ENCODE data around the gene SNX14. TPM values are rescaled to one million over a fixed set of nuclear protein-coding genes. Genes with fewer than 3 reads are reported as not detected.
"Not testable (repeated sequence)": the region's sequence is repeated elsewhere in the genome, so short reads cannot be mapped to it uniquely, and the experiment has no call there.

SNX14 gene
- total and polyA plus RNA-seq, 3 experiments from 2014 or later, result 48.9 to 56.1 (median 52.4) TPM

DNA sequence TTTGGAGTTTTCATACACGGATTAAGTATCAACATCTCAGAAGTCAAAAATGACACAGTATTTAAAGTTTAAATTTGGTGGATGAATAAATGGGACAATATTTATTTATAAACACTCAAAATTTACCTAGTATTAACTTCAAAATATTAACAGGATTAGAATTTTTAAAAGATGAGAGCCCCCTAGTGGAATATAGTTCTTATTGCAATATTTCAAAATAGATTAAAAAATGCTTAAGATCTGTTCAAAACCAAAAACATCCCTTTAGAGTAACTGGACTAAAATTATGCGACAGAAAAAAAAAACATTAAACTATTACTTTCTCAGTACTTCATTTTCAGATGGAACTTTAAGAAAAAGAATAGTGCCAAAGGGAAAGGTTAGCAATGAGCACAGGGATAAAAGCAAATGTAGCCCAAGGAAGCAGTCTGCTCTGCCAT lies 56.6 kb downstream of the SNX14 start:
- no peak overlapping the region for H3K4me3 ChIP-seq (ENCODE audit: low read length)
- DNase-seq, result peak in 1 of 5 donors; percentile 4
- no peaks in the 10 kb centered on the region for H3K27me3 ChIP-seq (ENCODE audit: insufficient read depth, low read length, poor library complexity, severe bottlenecking)
- peak overlapping the region in 3 of 8 donors; percentile 3 to 51 (median 5) for H3K27ac Mint-ChIP-seq
- no peak overlapping the region for H3K4me3 Mint-ChIP-seq
- H3K27ac ChIP-seq (ENCODE audit: low read depth, low read length), result no peak overlapping the region
- ChIA-PET CTCF (interaction anchor here (0.9 to 3.0 kb wide), 6 partner anchors 9 to 182 kb away, joined by 3 to 20 read pairs (median 4); no protein-coding TSS in a partner anchor), POLR2A (no interaction called here)
- peaks cover 0 to 2% (median 0%) of the 10 kb centered on the region in 3 donors for H3K4me1 Mint-ChIP-seq
- H3K9me3 ChIP-seq (ENCODE audit: low read length), result no peaks in the 10 kb centered on the region
- peaks cover 28% of the 10 kb centered on the region for H3K36me3 ChIP-seq (ENCODE audit: insufficient read depth, low read length)
- H3K9me3 Mint-ChIP-seq, result no peaks in the 10 kb centered on the region
- H3K27me3 Mint-ChIP-seq, result no peaks in the 10 kb centered on the region
- peaks cover 4 to 52% (median 9%) of the 10 kb centered on the region in 3 donors for H3K36me3 Mint-ChIP-seq
- no peaks in the 10 kb centered on the region for H3K4me1 ChIP-seq (ENCODE audit: insufficient read depth, low read length)

DNA sequence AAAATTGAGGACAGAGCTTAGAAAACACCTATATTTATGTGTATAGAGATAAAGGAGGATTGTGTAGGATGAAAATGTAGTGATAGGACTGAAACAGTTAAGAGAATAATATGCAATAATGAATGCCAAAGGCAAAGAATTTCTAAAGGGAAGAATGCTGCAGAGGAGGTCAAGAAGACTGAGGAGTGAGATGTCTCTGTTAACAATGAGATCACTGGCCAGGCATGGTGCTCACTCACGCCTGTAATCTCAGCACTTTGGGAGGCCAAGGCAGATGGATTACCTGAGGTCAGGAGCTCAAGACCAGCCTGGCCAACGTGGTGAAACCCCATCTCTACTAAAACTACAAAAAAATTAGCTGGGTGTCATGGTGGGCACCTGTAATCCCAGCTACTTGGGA lies 69.4 kb downstream of the SNX14 start:
- CTCF ChIA-PET; H3K27me3 ChIP-seq (ENCODE audit: insufficient read depth, low read length, poor library complexity, severe bottlenecking); H3K27ac ChIP-seq (ENCODE audit: low read depth, low read length); H3K4me1 ChIP-seq (ENCODE audit: insufficient read depth, low read length); H3K4me3 Mint-ChIP-seq; H3K4me1 Mint-ChIP-seq; H3K9me3 Mint-ChIP-seq; DNase-seq; H3K4me3 ChIP-seq (ENCODE audit: low read length); H3K27me3 Mint-ChIP-seq; POLR2A ChIA-PET; H3K9me3 ChIP-seq (ENCODE audit: low read length): not testable (repeated sequence)
- Mint-ChIP-seq H3K36me3 (peaks cover 10 to 76% (median 33%) of the 10 kb centered on the region in 3 donors), H3K27ac (peak overlapping the region in 2 of 8 donors; percentile 21 to 49)
- H3K36me3 ChIP-seq (ENCODE audit: insufficient read depth, low read length), result peaks cover 20% of the 10 kb centered on the region

DNA sequence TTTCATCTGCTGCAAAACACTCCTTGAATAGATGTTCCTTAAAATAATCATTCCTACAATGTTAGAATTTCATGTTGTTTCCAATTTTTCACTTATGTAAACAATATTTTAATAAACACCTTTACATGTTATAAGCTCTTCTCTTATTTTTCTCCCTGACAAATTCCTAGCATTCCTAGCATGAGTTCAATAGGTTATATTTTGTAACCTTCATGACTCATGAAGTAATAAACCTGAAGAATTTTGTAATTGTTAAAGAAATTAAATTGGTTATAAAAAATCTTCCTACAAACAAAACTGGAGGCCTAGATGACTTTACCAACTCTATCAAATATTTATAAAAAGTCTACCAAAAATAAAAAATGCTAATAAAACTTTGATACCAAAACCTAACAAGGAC lies 77.5 kb downstream of the SNX14 start:
- ChIA-PET POLR2A (no interaction called here), CTCF (no interaction called here)
- Histone ChIP-seq H3K4me3 (ENCODE audit: low read length) (no peak overlapping the region), H3K27ac (ENCODE audit: low read depth, low read length) (no peak overlapping the region), H3K4me1 (ENCODE audit: insufficient read depth, low read length) (no peaks in the 10 kb centered on the region), H3K27me3 (ENCODE audit: insufficient read depth, low read length, poor library complexity, severe bottlenecking) (no peaks in the 10 kb centered on the region), H3K36me3 (ENCODE audit: insufficient read depth, low read length) (peaks cover 23% of the 10 kb centered on the region), H3K9me3 (ENCODE audit: low read length) (no peaks in the 10 kb centered on the region)
- peaks cover 9 to 74% (median 22%) of the 10 kb centered on the region in 3 donors for H3K36me3 Mint-ChIP-seq
- no peaks in the 10 kb centered on the region for H3K9me3 Mint-ChIP-seq
- no peak for DNase-seq
- H3K27ac Mint-ChIP-seq, result no peak overlapping the region
- no peaks in the 10 kb centered on the region for H3K27me3 Mint-ChIP-seq
- H3K4me3 Mint-ChIP-seq, result no peak overlapping the region
- peaks cover 0 to 2% (median 0%) of the 10 kb centered on the region in 3 donors for H3K4me1 Mint-ChIP-seq

DNA sequence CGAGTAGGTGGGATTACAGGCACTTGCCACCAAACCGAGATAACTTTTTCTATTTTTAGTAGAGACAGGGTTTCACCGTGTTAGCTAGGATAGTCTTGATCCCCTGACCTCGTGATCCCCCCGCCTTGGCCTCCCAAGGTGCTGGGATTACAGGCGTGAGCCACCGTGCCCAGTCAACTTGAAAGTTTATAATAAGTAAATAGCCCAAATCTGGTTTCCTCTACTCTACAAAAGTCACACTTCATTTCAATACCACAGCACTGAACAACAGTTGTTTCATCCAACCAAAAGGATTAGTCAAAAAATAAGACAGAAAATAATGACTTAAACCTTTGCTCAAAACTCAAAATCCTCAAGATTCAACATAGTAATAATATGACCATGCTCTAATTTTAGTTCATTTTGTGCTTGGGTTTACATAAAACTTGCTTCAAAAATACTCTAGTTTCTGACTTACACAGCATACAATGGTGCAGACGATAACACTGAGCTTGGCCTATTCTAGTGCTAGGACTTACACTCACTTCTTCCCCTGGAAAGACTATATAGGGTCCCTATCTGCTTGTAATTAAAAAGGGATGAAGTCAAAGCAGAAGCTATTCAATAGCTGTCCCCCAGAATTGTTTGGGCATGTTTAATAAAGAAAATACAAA lies 87.1 kb downstream of the SNX14 start:
- Histone ChIP-seq H3K27me3 (ENCODE audit: insufficient read depth, low read length, poor library complexity, severe bottlenecking) (no peaks in the 10 kb centered on the region), H3K36me3 (ENCODE audit: insufficient read depth, low read length) (peaks cover 16% of the 10 kb centered on the region), H3K9me3 (ENCODE audit: low read length) (no peaks in the 10 kb centered on the region), H3K27ac (ENCODE audit: low read depth, low read length) (no peak overlapping the region), H3K4me3 (ENCODE audit: low read length) (no peak overlapping the region), H3K4me1 (ENCODE audit: insufficient read depth, low read length) (no peaks in the 10 kb centered on the region)
- no peak for DNase-seq
- H3K27me3 Mint-ChIP-seq, result no peaks in the 10 kb centered on the region
- H3K4me1 Mint-ChIP-seq, result peaks cover 0 to 5% (median 2%) of the 10 kb centered on the region in 3 donors
- CTCF ChIA-PET, result interaction anchor here (0.7 to 1.2 kb wide), 3 partner anchors 22 to 151 kb away, joined by 3 to 4 read pairs (median 4); no protein-coding TSS in a partner anchor
- no peaks in the 10 kb centered on the region for H3K9me3 Mint-ChIP-seq
- H3K27ac Mint-ChIP-seq, result peak overlapping the region in 5 of 8 donors; percentile 47 to 78 (median 51)
- no peak overlapping the region for H3K4me3 Mint-ChIP-seq
- H3K36me3 Mint-ChIP-seq, result peaks cover 25 to 69% (median 29%) of the 10 kb centered on the region in 3 donors
- POLR2A ChIA-PET, result interaction anchor here (0.8 kb wide), 1 partner anchor 172 kb away, joined by 3 read pairs; no protein-coding TSS in a partner anchor

DNA sequence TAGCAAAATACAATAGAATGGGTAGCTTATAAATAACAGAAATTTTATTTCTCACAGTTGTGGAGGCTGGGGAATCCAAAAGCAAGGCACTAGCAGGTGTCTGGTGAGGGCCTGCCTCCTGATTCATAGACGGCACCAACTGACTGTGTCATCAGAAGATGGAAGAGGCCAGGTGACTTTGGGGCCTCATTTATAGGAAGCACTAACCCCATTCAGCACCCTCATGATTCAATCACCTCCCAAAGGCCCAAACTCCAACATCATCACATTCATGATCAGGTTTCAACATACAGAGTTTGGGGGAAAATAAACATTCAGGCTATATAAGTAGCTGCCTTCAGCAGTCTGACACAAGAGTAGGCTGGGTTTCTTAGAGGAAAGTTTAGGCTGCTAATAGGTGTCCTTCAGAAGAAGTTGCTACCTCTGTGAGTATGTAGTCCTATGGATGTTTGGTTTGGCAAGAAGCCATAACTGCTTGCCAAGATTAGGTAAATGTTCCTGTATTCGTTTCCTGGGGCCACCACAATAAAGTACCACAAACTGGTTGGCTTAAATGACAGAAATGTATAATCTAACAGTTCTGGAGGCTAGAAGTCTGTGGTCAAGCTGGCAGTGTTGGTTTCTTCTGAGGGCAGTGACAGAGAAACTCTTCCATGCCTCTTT lies 94.9 kb downstream of the SNX14 start:
- Histone ChIP-seq H3K4me3 (ENCODE audit: low read length) (no peak overlapping the region), H3K27ac (ENCODE audit: low read depth, low read length) (no peak overlapping the region), H3K9me3 (ENCODE audit: low read length) (no peaks in the 10 kb centered on the region), H3K27me3 (ENCODE audit: insufficient read depth, low read length, poor library complexity, severe bottlenecking) (no peaks in the 10 kb centered on the region), H3K4me1 (ENCODE audit: insufficient read depth, low read length) (peaks cover 5% of the 10 kb centered on the region), H3K36me3 (ENCODE audit: insufficient read depth, low read length) (no peaks in the 10 kb centered on the region)
- peak in 1 of 5 donors; percentile 14 for DNase-seq
- CTCF ChIA-PET, result interaction anchor here (0.8 kb wide), 1 partner anchor 16 kb away, joined by 3 read pairs; no protein-coding TSS in a partner anchor
- Mint-ChIP-seq H3K27me3 (no peaks in the 10 kb centered on the region), H3K9me3 (peaks cover 0 to 12% (median 4%) of the 10 kb centered on the region in 5 donors), H3K27ac (peak overlapping the region in 1 of 8 donors; percentile 70), H3K36me3 (peaks cover 8 to 33% (median 18%) of the 10 kb centered on the region in 3 donors), H3K4me3 (peak overlapping the region in 2 of 7 donors; percentile 0 to 49), H3K4me1 (peaks cover 25 to 32% (median 29%) of the 10 kb centered on the region in 3 donors)
- POLR2A ChIA-PET, result no interaction called here

DNA sequence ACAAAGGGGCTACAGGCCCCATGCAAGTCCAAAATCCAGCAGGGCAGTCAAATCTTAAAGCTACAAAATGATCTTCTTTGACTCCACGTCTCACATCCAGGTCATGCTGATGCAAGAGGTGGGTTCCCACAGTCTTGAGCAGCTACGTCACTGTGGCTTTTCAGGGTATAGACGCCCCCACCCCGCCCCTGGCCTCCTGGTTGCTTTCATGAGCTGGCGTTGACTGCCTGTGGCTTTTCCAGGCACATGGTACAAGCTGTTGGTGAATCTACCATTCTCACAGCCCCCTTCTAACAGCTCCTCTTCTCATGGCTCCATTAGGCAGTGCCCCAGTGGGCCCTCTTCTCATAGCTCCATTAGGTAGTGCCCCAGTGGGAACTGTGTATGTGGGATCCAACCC lies 96.8 kb downstream of the SNX14 start:
- DNase-seq, result no peak
- ChIA-PET CTCF (interaction anchor here (1.4 kb wide), 2 partner anchors 14 to 142 kb away, joined by 4 to 6 read pairs; no protein-coding TSS in a partner anchor), POLR2A (no interaction called here)
- Mint-ChIP-seq H3K4me1 (peaks cover 25 to 32% (median 29%) of the 10 kb centered on the region in 3 donors), H3K27ac (no peak overlapping the region), H3K27me3 (no peaks in the 10 kb centered on the region), H3K36me3 (peaks cover 0 to 33% (median 7%) of the 10 kb centered on the region in 3 donors), H3K9me3 (peaks cover 0 to 12% (median 4%) of the 10 kb centered on the region in 5 donors), H3K4me3 (no peak overlapping the region)
- Histone ChIP-seq H3K27ac (ENCODE audit: low read depth, low read length) (no peak overlapping the region), H3K4me3 (ENCODE audit: low read length) (no peak overlapping the region), H3K27me3 (ENCODE audit: insufficient read depth, low read length, poor library complexity, severe bottlenecking) (no peaks in the 10 kb centered on the region), H3K4me1 (ENCODE audit: insufficient read depth, low read length) (peaks cover 5% of the 10 kb centered on the region), H3K9me3 (ENCODE audit: low read length) (no peaks in the 10 kb centered on the region), H3K36me3 (ENCODE audit: insufficient read depth, low read length) (no peaks in the 10 kb centered on the region)

DNA sequence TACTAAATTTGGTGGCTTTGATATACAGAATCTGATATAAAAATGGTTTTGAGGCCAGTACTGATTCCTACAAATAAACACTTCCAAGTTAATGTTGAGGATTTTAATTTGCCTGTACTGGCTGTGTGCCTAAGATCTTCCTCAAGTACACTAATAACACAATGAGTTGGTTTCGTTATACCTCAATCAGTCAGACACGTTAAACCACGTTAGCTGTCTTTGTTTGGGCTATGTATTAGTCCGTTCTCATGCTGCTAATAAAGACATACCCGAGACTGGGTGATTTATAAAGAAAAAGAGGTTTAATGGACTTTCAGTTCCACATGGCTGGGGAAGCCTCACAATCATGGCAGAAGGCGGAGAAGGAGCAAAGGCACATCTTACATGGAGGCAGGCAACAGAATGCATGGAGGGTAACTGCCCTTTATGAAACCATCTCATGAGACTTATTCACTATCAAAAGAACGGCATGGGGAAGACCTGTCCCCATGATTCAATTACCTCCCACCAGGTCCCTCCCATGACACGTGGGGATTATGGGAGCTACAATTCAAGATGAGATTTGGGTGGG lies 97.6 kb downstream of the SNX14 start:
- Histone ChIP-seq H3K4me3 (ENCODE audit: low read length) (no peak overlapping the region), H3K36me3 (ENCODE audit: insufficient read depth, low read length) (no peaks in the 10 kb centered on the region), H3K4me1 (ENCODE audit: insufficient read depth, low read length) (peaks cover 5% of the 10 kb centered on the region), H3K27me3 (ENCODE audit: insufficient read depth, low read length, poor library complexity, severe bottlenecking) (no peaks in the 10 kb centered on the region), H3K27ac (ENCODE audit: low read depth, low read length) (no peak overlapping the region), H3K9me3 (ENCODE audit: low read length) (no peaks in the 10 kb centered on the region)
- POLR2A ChIA-PET, result no interaction called here
- H3K27ac Mint-ChIP-seq, result no peak overlapping the region
- peaks cover 0 to 36% (median 5%) of the 10 kb centered on the region in 3 donors for H3K36me3 Mint-ChIP-seq
- no peak overlapping the region for H3K4me3 Mint-ChIP-seq
- peaks cover 0 to 12% (median 4%) of the 10 kb centered on the region in 5 donors for H3K9me3 Mint-ChIP-seq
- CTCF ChIA-PET, result interaction anchor here (1.4 to 5.0 kb wide), 2 partner anchors 14 to 141 kb away, joined by 4 to 29 read pairs; no protein-coding TSS in a partner anchor
- peaks cover 25 to 29% (median 29%) of the 10 kb centered on the region in 3 donors for H3K4me1 Mint-ChIP-seq
- no peak for DNase-seq
- no peaks in the 10 kb centered on the region for H3K27me3 Mint-ChIP-seq
